HEK293 (cell line): ENCODE results near the gene BAG5.

ENCODE experiments used
- BCL11A ChIP-seq: fragments of 450-650 bp; formaldehyde crosslinking; IDR thresholded peaks from 2 replicates; pipeline ENCODE4 v1.5.1; 2016; ENCODE audit warnings: low read depth, missing biosample characterization, missing genetic modification characterization
- FEZF1 ChIP-seq: fragments of 450-650 bp; formaldehyde crosslinking; IDR thresholded peaks from 2 replicates; pipeline ENCODE4 v1.5.1; 2016; ENCODE audit warnings: missing biosample characterization, missing genetic modification characterization
- GFI1B ChIP-seq: fragments of 450-650 bp; formaldehyde crosslinking; IDR thresholded peaks from 2 replicates; pipeline ENCODE4 v1.5.1; 2016; ENCODE audit warnings: missing biosample characterization, missing genetic modification characterization
- HIC1 ChIP-seq: fragments of 450-650 bp; formaldehyde crosslinking; IDR thresholded peaks from 2 replicates; pipeline ENCODE4 v1.5.1; 2016; ENCODE audit warnings: missing biosample characterization, missing genetic modification characterization
- HOXC10 ChIP-seq: sonication (generic); formaldehyde crosslinking; IDR thresholded peaks from 2 replicates; pipeline ENCODE4 v1.8.1; 2023; ENCODE audit warnings: mild to moderate bottlenecking, missing genetic modification reagents
- PBX3 ChIP-seq: sonication (generic); formaldehyde crosslinking; IDR thresholded peaks from 2 replicates; pipeline ENCODE4 v1.8.1; 2022; ENCODE audit warnings: mild to moderate bottlenecking, moderate library complexity, missing genetic modification reagents
- SP7 ChIP-seq: fragments of 450-650 bp; formaldehyde crosslinking; IDR thresholded peaks from 2 replicates; pipeline ENCODE4 v1.5.1; 2016; ENCODE audit warnings: missing biosample characterization, missing genetic modification characterization
- ZBTB10 ChIP-seq: fragments of 450-650 bp; formaldehyde crosslinking; IDR thresholded peaks from 2 replicates; pipeline ENCODE4 v1.5.1; 2016; ENCODE audit warnings: missing biosample characterization, missing genetic modification characterization
- ZBTB11 ChIP-seq: fragments of 450-650 bp; formaldehyde crosslinking; conservative IDR thresholded peaks from 2 replicates; pipeline ENCODE4 v1.5.1; 2016; ENCODE audit warnings: low read depth, missing biosample characterization, missing genetic modification characterization
- ZBTB21 ChIP-seq: fragments of 450-650 bp; formaldehyde crosslinking; IDR thresholded peaks from 2 replicates; pipeline ENCODE4 v1.5.1; 2017; ENCODE audit warnings: missing biosample characterization, missing genetic modification characterization
- ZBTB44 ChIP-seq: fragments of 450-650 bp; IDR thresholded peaks from 2 replicates; pipeline ENCODE4 v1.5.1; 2018; ENCODE audit warnings: missing biosample characterization, mild to moderate bottlenecking, missing genetic modification characterization
- ZFHX2 ChIP-seq: fragments of 450-650 bp; formaldehyde crosslinking; conservative IDR thresholded peaks from 2 replicates; pipeline ENCODE4 v1.5.1; 2016; ENCODE audit warnings: missing biosample characterization, missing genetic modification characterization
- ZNF223 ChIP-seq: fragments of 450-650 bp; formaldehyde crosslinking; IDR thresholded peaks from 2 replicates; pipeline ENCODE4 v1.5.1; 2016; ENCODE audit warnings: missing biosample characterization, missing genetic modification characterization
- ZNF26 ChIP-seq: fragments of 450-650 bp; formaldehyde crosslinking; IDR thresholded peaks from 2 replicates; pipeline ENCODE4 v1.5.1; 2016; ENCODE audit warnings: missing biosample characterization, missing genetic modification characterization
- ZNF280C ChIP-seq: fragments of 450-650 bp; formaldehyde crosslinking; IDR thresholded peaks from 2 replicates; pipeline ENCODE4 v1.5.1; 2016; ENCODE audit warnings: missing biosample characterization, missing genetic modification characterization
- ZNF391 ChIP-seq: fragments of 450-650 bp; formaldehyde crosslinking; IDR thresholded peaks from 2 replicates; pipeline ENCODE4 v1.5.1; 2016; ENCODE audit warnings: low read depth, missing biosample characterization, missing genetic modification characterization, borderline replicate concordance
- ZNF398 ChIP-seq: fragments of 450-650 bp; formaldehyde crosslinking; IDR thresholded peaks from 2 replicates; pipeline ENCODE4 v1.5.1; 2017; ENCODE audit warnings: missing biosample characterization, missing genetic modification characterization
- ZNF48 ChIP-seq: fragments of 450-650 bp; formaldehyde crosslinking; IDR thresholded peaks from 2 replicates; pipeline ENCODE4 v1.5.1; 2016; ENCODE audit warnings: missing biosample characterization, missing genetic modification characterization
- ZNF555 ChIP-seq: fragments of 450-650 bp; formaldehyde crosslinking; conservative IDR thresholded peaks from 2 replicates; pipeline ENCODE4 v1.5.1; 2017; ENCODE audit warnings: missing biosample characterization, mild to moderate bottlenecking, missing genetic modification characterization, inconsistent platforms
- ZNF785 ChIP-seq: fragments of 450-650 bp; formaldehyde crosslinking; IDR thresholded peaks from 2 replicates; pipeline ENCODE4 v1.5.1; 2016; ENCODE audit warnings: missing biosample characterization, missing genetic modification characterization
- ZNF830 ChIP-seq: fragments of 450-650 bp; IDR thresholded peaks from 2 replicates; pipeline ENCODE4 v1.5.0; 2018; ENCODE audit warnings: missing biosample characterization, missing genetic modification characterization, low read depth, mild to moderate bottlenecking, moderate library complexity

Gene BAG5

GRCh38 chr14:103519043-103519836, 43.2 kb downstream of the BAG5 start (continued):
- TF ChIP-seq ZBTB10 (tag by site-specific recombination) (no peak; the same call in 1 of the 2 replicates), ZNF398 (tag by site-specific recombination) (peak; percentile 99), ZNF830 (tag by site-specific recombination) (no peak), ZFHX2 (peak; percentile 94), ZNF785 (tag by site-specific recombination) (no peak), BCL11A (tag by site-specific recombination) (peak; percentile 99), HOXC10 (no peak), PBX3 (no peak), ZNF223 (tag by site-specific recombination) (no peak), GFI1B (tag by site-specific recombination) (no peak), ZNF26 (no peak), ZNF48 (no peak), HIC1 (peak; percentile 87), ZNF555 (no peak), ZNF280C (tag by site-specific recombination) (no peak), ZBTB11 (tag by site-specific recombination) (0 out of 2 replicates have a peak, but pooled peaks have one; percentile 58), SP7 (tag by site-specific recombination) (peak; percentile 84), ZBTB21 (tag by site-specific recombination) (peak; percentile 30; the same call in 1 of the 2 replicates), ZBTB44 (tag by site-specific recombination) (peak; percentile 83), FEZF1 (tag by site-specific recombination) (no peak; the same call in 1 of the 2 replicates), ZNF391 (tag by site-specific recombination) (no peak; the same call in 1 of the 2 replicates)
